Measurements from ENCODE around the gene ZSCAN1. TPM values are rescaled to one million over a fixed set of nuclear protein-coding genes. Genes with fewer than 3 reads are reported as not detected.

ZSCAN1 gene
- total RNA-seq, 1 donor from 2014 or later, result 0.67 TPM

DNA sequence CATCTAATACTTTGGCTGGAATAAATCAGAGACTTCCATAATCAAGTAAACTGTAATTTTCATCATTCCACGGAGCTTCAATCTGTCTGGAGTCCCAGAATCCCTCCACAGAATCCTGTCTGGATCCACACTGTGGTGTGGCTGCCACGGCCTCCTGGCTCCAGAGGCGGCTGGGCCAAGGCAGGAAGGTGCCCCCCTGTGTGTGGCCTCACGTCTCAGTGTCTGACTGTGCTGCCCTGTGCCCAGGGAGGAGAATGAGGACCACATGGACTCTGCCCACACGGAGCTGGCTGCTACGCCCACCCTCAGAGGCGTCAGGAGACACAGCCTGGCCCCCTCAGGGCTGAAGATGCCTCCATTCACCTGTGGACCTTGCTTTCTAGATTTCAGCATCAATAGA, 13.0 kb downstream of the ZSCAN1 start:
- DNase-seq (ENCODE audit: low spot score), result no peak
- H3K4me3 ChIP-seq, result no peak overlapping the region
- no peak overlapping the region for H3K4me2 ChIP-seq
- no peak for TF ChIP-seq CTCF (IDR thresholded peaks at IDR 0.05)
- TF ChIP-seq EZH2phosphoT487 (IDR thresholded peaks at IDR 0.05), result no peak
- TF ChIP-seq EZH2 (IDR thresholded peaks at IDR 0.05), result no peak
- no peak overlapping the region for H3K9ac ChIP-seq
- H2AFZ ChIP-seq (replicated peaks), result no peak overlapping the region
- H3F3A ChIP-seq (ENCODE audit: low read depth), result no peaks in the 10 kb centered on the region
- Mint-ChIP-seq H3K4me3 (no peak overlapping the region), H3K9me3 (peaks cover 62% of the 10 kb centered on the region), H3K4me1 (no peaks in the 10 kb centered on the region), H3K27ac (no peak overlapping the region), H3K27me3 (ENCODE audit: insufficient read depth, low read depth) (peaks cover 10% of the 10 kb centered on the region), H3K36me3 (peaks cover 10% of the 10 kb centered on the region)
- H3K9me3 ChIP-seq (ENCODE audit: low read depth), result no peaks in the 10 kb centered on the region
- no peaks in the 10 kb centered on the region for H3K4me1 ChIP-seq
- peaks cover 12% of the 10 kb centered on the region for H3K27me3 ChIP-seq
- no peaks in the 10 kb centered on the region for H3K79me2 ChIP-seq (ENCODE audit: low read depth)
- H3K27ac ChIP-seq, result no peak overlapping the region
- H4K20me1 ChIP-seq (ENCODE audit: low read depth), result no peaks in the 10 kb centered on the region
- no peaks in the 10 kb centered on the region for H3K36me3 ChIP-seq

GRCh38 chr19:58047672-58048071, 13.8 kb downstream of the ZSCAN1 start:
- Mint-ChIP-seq H3K36me3 (peaks cover 11% of the 10 kb centered on the region), H3K27ac (no peak overlapping the region), H3K9me3 (peaks cover 64% of the 10 kb centered on the region), H3K4me1 (no peaks in the 10 kb centered on the region), H3K27me3 (ENCODE audit: insufficient read depth, low read depth) (peaks cover 12% of the 10 kb centered on the region), H3K4me3 (no peak overlapping the region)
- no peak overlapping the region for H3K4me3 ChIP-seq
- H3K4me2 ChIP-seq, result no peak overlapping the region
- TF ChIP-seq CTCF (IDR thresholded peaks at IDR 0.05), result no peak
- TF ChIP-seq EZH2phosphoT487 (IDR thresholded peaks at IDR 0.05), result no peak
- no peak for TF ChIP-seq EZH2 (IDR thresholded peaks at IDR 0.05)
- no peaks in the 10 kb centered on the region for H3K79me2 ChIP-seq (ENCODE audit: low read depth)
- no peaks in the 10 kb centered on the region for H3K9me3 ChIP-seq (ENCODE audit: low read depth)
- no peak for DNase-seq (ENCODE audit: low spot score)
- H3K27ac ChIP-seq, result no peak overlapping the region
- H3K36me3 ChIP-seq, result no peaks in the 10 kb centered on the region
- H3K27me3 ChIP-seq, result peaks cover 7% of the 10 kb centered on the region
- H3F3A ChIP-seq (ENCODE audit: low read depth), result no peaks in the 10 kb centered on the region
- no peak overlapping the region for H3K9ac ChIP-seq
- H2AFZ ChIP-seq (replicated peaks), result no peak overlapping the region
- H4K20me1 ChIP-seq (ENCODE audit: low read depth), result no peaks in the 10 kb centered on the region
- no peaks in the 10 kb centered on the region for H3K4me1 ChIP-seq

GRCh38 chr19:58052256-58052655, 18.4 kb downstream of the ZSCAN1 start:
- H3K4me3 Mint-ChIP-seq, result no peak overlapping the region
- H3K27me3 Mint-ChIP-seq (ENCODE audit: insufficient read depth, low read depth), result peaks cover 12% of the 10 kb centered on the region
- no peak for DNase-seq (ENCODE audit: low spot score)
- H3K9me3 Mint-ChIP-seq, result peaks cover 65% of the 10 kb centered on the region
- Histone ChIP-seq H3K36me3 (no peaks in the 10 kb centered on the region), H3K4me3 (no peak overlapping the region), H3K79me2 (ENCODE audit: low read depth) (no peaks in the 10 kb centered on the region), H2AFZ (replicated peaks) (no peak overlapping the region), H3F3A (ENCODE audit: low read depth) (no peaks in the 10 kb centered on the region), H3K4me2 (no peak overlapping the region), H3K9me3 (ENCODE audit: low read depth) (no peaks in the 10 kb centered on the region), H3K27me3 (no peaks in the 10 kb centered on the region), H3K27ac (no peak overlapping the region), H3K9ac (no peak overlapping the region), H3K4me1 (no peaks in the 10 kb centered on the region), H4K20me1 (ENCODE audit: low read depth) (no peaks in the 10 kb centered on the region)
- TF ChIP-seq EZH2phosphoT487 (IDR thresholded peaks at IDR 0.05) (no peak), CTCF (IDR thresholded peaks at IDR 0.05) (no peak), EZH2 (IDR thresholded peaks at IDR 0.05) (no peak)
- no peaks in the 10 kb centered on the region for H3K4me1 Mint-ChIP-seq
- H3K27ac Mint-ChIP-seq, result no peak overlapping the region
- peaks cover 5% of the 10 kb centered on the region for H3K36me3 Mint-ChIP-seq

All from neural progenitor cell (in vitro differentiated cells).